GM12864 (cell line): ENCODE results near the gene UBE2Z.

ENCODE experiments used
- DNase-seq: peaks from one replicate; pipeline ENCODE4 v3.0.0-alpha.2; 2011; ENCODE audit warnings: low read depth
- H3K4me3 ChIP-seq: 2 replicates; pipeline ENCODE4 v1.5.1; 2011; ENCODE audit warnings: mild to moderate bottlenecking, low read depth, low read length, control low read depth
- TF ChIP-seq, protein P1 (sequence below): IDR thresholded peaks from 2 replicates; pipeline ENCODE4 v1.5.1; 2011; ENCODE audit warnings: low read depth, mild to moderate bottlenecking, moderate library complexity, low read length, control low read depth, inconsistent platforms; ENCODE audit errors: missing control alignments

The UBE2Z gene

DNA sequence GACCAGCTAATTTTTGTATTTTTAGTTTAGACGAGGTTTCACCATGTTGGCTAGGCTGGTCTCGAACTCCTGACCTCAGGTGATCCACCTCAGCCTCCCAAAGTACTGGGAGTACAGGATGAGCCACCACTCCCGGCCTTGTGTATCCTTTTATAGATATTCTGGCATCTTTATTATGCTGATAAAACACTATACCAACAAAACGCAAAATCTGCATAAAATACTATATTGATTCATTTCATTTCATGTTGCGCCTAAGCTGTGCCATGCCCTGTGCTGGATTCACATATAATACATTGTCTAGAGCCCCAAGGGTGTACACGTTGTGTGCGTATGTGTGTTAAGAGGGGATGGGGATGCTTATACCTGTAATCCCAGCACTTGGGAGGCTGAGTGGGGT is 3.8 kb upstream of the UBE2Z start:
- TF ChIP-seq, protein P1, sequence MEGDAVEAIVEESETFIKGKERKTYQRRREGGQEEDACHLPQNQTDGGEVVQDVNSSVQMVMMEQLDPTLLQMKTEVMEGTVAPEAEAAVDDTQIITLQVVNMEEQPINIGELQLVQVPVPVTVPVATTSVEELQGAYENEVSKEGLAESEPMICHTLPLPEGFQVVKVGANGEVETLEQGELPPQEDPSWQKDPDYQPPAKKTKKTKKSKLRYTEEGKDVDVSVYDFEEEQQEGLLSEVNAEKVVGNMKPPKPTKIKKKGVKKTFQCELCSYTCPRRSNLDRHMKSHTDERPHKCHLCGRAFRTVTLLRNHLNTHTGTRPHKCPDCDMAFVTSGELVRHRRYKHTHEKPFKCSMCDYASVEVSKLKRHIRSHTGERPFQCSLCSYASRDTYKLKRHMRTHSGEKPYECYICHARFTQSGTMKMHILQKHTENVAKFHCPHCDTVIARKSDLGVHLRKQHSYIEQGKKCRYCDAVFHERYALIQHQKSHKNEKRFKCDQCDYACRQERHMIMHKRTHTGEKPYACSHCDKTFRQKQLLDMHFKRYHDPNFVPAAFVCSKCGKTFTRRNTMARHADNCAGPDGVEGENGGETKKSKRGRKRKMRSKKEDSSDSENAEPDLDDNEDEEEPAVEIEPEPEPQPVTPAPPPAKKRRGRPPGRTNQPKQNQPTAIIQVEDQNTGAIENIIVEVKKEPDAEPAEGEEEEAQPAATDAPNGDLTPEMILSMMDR, result no peak
- no peak for DNase-seq
- no peak overlapping the region for H3K4me3 ChIP-seq

DNA sequence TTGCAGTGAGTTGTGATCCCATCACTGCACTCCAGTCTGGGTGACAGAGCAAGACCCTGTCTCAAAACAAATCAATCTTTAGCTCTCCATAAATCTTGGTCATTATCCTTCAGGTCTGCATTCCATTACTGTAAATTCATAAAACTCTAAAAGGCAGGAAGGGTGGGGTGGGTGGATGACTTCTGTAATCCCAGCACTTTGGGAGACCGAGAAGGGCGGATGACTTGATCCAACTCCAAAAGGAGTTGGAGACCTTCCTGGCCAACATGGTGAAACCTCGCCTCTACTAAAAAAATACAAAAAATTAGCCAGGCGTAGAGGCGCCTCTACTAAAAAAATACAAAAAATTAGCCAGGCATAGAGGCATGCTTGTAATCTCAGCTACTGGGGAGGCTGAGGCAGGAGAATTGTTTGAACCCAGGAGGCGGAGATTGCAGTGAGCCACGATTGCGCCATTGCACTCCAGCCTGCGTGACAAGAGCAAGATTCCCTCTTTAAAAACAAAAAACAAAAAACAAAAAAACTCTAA is 2.2 kb upstream of the UBE2Z start:
- no peak for DNase-seq
- H3K4me3 ChIP-seq, result no peak overlapping the region
- TF ChIP-seq, protein P1, result no peak

DNA sequence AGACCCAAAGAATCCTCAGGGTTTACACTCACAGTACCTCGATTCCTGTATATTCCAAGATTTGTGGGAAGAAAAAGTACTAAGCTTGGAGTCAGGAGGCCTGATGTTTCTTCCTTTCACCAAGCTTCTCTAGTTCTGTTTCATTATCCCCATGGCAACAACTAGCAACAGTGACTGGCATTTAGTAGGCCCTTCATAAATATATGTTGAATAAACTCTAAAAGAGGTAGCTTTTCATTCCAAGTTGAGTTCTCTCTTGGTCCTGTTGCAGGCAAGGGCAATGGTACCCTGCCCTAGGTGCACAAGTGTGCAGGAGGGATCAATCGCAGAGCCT is 527 bp upstream of the UBE2Z start:
- TF ChIP-seq, protein P1, result no peak
- H3K4me3 ChIP-seq, result peak overlapping the region; percentile 77

DNA sequence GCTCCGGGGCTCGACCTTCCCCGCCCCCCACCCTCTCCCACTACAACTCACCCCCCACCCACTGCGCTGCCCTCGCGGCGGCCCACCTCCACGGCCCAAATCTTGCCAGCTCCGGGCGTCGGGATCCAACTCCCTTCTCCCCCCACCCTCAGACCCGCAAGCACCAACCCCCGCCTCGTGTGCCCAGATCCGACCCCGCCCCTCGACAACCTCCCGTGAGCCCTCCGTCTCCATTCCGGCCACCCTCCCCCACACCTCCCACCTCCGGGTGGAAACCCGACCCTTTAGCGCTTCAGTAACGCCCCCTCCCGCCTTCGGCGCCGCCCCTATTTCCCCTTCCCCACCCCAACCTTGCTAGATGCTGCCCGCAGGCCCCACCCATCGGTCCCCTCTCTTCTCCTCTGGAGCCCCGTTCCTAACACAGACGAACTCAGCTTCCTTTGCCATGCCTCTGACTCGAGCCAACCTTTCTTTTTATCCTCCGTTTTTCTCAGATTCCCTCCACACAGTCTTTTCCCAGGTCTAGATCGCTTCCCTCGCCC is 717 bp downstream of the UBE2Z start:
- H3K4me3 ChIP-seq, result peak overlapping the region; percentile 77
- DNase-seq, result peak; percentile 70
- TF ChIP-seq, protein P1, result no peak

More for the DNA sequence above, 527 bp upstream of the UBE2Z start:
- no peak for DNase-seq

DNA sequence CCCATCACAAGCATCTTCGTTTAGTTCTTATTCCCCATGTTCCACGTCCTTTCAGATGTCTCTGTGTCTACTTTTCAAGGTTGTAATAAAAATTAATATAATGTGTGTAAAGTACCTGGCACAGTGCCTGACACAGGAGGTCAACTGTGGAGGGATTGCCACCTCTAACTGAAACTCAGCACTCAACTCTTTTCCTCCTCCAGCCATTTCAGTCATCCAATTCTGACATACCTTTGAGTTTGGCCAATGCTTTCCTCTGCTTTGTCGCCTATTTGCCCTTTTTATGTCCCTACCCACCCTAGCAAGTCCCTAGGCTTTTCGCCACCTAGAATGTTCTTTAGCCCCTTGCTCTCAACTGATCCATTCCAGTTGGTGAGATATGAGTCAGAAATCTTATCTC is 1.6 kb downstream of the UBE2Z start:
- TF ChIP-seq, protein P1, result no peak
- no peak for DNase-seq
- H3K4me3 ChIP-seq, result peak overlapping the region; percentile 77

DNA sequence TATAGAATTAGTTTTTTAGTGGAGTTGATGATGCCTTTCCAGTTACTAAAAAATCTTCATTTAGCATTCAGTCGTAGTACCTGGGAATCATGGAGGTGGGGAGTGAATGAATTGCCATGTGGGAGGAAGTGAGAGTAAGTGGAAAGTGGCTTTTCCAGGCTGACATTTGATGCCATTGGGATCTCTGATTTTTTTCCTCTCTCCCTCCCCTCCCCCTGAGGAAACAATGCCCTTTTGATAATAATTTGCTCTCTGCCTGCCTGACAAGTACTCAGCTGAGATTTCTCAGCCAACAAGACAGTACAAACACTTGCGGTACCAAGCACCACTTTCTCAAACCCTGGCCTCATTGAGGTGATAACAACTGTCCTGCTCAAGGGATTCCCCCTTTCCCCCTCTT is 2.2 kb downstream of the UBE2Z start:
- TF ChIP-seq, protein P1, result no peak
- peak overlapping the region; percentile 77 for H3K4me3 ChIP-seq
- DNase-seq, result no peak

DNA sequence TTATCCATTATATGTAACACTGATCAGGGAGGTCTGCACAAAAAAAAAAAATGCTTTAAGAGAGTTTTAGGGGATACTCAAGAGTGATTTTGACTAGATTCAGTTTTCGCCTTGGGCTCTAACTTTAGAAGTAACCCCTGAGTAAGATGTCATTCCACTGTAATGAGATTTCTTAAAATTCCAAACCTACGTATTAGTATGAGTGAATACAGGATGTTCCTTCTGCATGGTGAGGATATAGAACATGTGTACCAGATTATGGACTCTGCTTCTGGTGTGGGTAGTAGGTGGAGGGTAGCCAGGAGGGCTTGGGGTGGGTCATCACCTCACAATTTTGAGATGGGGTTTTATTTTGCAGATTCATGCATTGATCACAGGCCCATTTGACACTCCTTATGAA is 4.3 kb downstream of the UBE2Z start:
- DNase-seq, result no peak
- TF ChIP-seq, protein P1, result no peak
- H3K4me3 ChIP-seq, result no peak overlapping the region
